Measurements from ENCODE around the gene ANKRD65. TPM values are rescaled to one million over a fixed set of nuclear protein-coding genes. Genes with fewer than 3 reads are reported as not detected.
A peak's percentile ranks its signal among the peaks of the same experiment; 100 is the strongest.

ANKRD65 gene
- total RNA-seq, 1 donor from 2014 or later, result not detected

DNA sequence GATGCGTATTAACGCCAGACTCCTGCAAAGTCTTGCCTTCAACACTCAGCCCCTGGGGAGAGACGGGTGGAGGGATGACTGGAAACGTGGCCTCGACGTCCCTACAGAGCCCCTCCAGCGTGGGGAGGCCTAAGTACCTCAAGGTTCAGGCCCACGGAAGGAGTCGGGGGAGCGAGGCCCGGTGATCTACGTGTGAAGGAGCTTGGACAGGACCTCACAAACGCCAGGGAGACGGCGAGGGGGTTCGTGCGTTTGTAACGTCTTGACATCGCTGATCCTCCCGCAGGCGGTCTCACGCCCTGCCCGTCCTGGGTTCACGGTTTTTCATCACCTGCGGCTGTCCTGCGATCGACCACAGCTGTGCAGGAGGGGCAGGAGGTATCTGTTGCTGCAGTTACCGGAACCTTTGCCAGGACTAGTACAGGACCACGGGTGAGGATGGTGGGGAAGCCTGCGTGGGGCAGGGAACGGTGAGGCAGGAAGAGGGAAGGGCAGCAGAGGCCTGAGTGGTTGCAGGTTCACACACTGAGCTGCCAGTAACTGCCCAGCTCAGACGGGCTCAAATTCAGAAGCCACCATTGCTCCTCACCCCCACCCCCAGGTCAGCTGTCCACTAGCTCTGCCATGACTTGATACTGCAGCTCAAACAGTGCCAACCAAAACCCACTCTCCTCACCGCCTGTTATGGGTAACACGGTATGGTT, 21.1 kb downstream of the ANKRD65 start:
- Mint-ChIP-seq H3K27me3 (ENCODE audit: low read depth) (no peaks in the 10 kb centered on the region), H3K9me3 (ENCODE audit: low read depth) (no peaks in the 10 kb centered on the region), H3K4me1 (ENCODE audit: low read depth) (peaks cover 45% of the 10 kb centered on the region), H3K4me3 (ENCODE audit: unreplicated experiment) (peak overlapping the region; percentile 88), H3K36me3 (ENCODE audit: low read depth) (peaks cover 27% of the 10 kb centered on the region), H3K27ac (ENCODE audit: unreplicated experiment) (peak overlapping the region; percentile 90)
- TF ChIP-seq, protein P1, sequence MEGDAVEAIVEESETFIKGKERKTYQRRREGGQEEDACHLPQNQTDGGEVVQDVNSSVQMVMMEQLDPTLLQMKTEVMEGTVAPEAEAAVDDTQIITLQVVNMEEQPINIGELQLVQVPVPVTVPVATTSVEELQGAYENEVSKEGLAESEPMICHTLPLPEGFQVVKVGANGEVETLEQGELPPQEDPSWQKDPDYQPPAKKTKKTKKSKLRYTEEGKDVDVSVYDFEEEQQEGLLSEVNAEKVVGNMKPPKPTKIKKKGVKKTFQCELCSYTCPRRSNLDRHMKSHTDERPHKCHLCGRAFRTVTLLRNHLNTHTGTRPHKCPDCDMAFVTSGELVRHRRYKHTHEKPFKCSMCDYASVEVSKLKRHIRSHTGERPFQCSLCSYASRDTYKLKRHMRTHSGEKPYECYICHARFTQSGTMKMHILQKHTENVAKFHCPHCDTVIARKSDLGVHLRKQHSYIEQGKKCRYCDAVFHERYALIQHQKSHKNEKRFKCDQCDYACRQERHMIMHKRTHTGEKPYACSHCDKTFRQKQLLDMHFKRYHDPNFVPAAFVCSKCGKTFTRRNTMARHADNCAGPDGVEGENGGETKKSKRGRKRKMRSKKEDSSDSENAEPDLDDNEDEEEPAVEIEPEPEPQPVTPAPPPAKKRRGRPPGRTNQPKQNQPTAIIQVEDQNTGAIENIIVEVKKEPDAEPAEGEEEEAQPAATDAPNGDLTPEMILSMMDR (IDR thresholded peaks at IDR 0.05), result no peak
- DNase-seq (ENCODE audit: low spot score), result peak; percentile 87

- peaks cover 28% of the 10 kb centered on the region for H3K36me3 Mint-ChIP-seq (ENCODE audit: low read depth)
- H3K27me3 Mint-ChIP-seq (ENCODE audit: low read depth), result no peaks in the 10 kb centered on the region
- no peaks in the 10 kb centered on the region for H3K9me3 Mint-ChIP-seq (ENCODE audit: low read depth)
- H3K4me1 Mint-ChIP-seq (ENCODE audit: low read depth), result peaks cover 45% of the 10 kb centered on the region
- TF ChIP-seq, protein P1 (IDR thresholded peaks at IDR 0.05), result peak; percentile 75
- DNase-seq (ENCODE audit: low spot score), result peak; percentile 100
- peak within 1 kb of the TSS; percentile 88 for H3K4me3 Mint-ChIP-seq (ENCODE audit: unreplicated experiment)
- peak within 1 kb of the TSS; percentile 90 for H3K27ac Mint-ChIP-seq (ENCODE audit: unreplicated experiment)
These were observed 21.7 kb downstream of the ANKRD65 start, which contains the start of gene CCNL2 for GRCh38 chr1:1399187-1399871. TSS of gene CCNL2 (minus strand) at chr1:1399335. CDS start at chr1:1399306, 29 bp downstream.

DNA sequence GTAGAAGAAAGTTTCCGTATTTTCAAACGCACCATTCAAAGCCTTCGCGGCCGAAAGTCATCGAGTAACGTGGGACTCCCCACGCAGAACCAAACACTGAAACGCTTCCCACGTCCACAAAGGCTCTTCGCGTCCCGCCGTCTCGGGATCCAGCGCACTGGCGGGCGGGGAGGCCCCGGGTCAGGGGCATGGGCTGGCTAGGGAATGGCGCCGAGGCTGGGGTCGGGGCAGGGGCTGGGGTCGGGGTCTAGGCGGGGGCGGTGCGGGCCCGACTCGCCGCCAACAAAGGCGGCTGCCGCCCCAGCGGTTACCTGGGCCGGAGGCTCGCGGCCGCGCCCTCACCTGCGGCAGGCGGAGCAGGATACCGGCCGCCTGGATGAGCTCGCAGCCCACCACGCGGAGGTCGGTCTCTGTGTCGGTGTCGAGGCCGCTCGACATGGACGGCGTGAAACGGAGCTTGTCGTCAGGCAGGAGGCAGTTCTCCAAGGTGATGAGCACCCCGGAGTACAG, 22.3 kb downstream of the ANKRD65 start:
- Mint-ChIP-seq H3K4me3 (ENCODE audit: unreplicated experiment) (peak overlapping the region; percentile 88), H3K9me3 (ENCODE audit: low read depth) (no peaks in the 10 kb centered on the region), H3K27me3 (ENCODE audit: low read depth) (no peaks in the 10 kb centered on the region), H3K27ac (ENCODE audit: unreplicated experiment) (peak overlapping the region; percentile 83), H3K36me3 (ENCODE audit: low read depth) (peaks cover 30% of the 10 kb centered on the region), H3K4me1 (ENCODE audit: low read depth) (peaks cover 45% of the 10 kb centered on the region)
- DNase-seq (ENCODE audit: low spot score), result peak; percentile 75
- TF ChIP-seq, protein P1 (IDR thresholded peaks at IDR 0.05), result no peak

DNA sequence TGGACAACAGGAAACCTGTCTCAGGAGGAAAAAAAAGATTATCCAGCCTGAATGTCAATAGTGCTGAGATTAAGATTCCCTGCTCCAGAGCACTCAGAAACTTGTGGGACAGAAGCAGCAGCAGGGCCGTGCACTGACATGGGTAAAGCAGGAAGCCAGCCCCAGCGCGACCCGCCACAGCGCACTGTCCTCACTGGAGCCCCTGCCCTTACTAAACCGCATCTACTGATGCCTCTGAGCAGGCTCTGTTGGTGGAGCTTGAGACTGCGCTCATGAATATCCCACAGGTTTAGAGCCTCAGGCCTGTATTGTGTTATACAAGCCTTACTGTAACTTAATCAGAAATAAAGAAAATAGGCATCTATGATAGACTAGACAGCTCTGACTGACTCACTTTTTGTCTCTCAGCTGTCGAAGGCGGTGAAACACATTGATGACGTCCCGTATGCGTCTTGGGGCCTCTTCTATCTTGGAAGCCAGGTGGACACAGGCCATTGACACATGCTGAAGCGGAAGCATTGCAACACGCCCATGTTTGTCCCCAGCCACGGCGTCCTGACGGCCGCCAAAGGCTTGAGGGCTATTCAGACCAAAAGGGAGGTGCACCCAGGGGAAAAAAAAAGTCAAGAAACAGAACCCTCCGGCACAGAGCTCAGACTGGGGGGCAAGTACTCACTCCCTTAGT, 23.1 kb downstream of the ANKRD65 start:
- TF ChIP-seq, protein P1 (IDR thresholded peaks at IDR 0.05), result no peak
- Mint-ChIP-seq H3K4me1 (ENCODE audit: low read depth) (peaks cover 45% of the 10 kb centered on the region), H3K36me3 (ENCODE audit: low read depth) (peaks cover 31% of the 10 kb centered on the region), H3K27me3 (ENCODE audit: low read depth) (no peaks in the 10 kb centered on the region), H3K4me3 (ENCODE audit: unreplicated experiment) (peak overlapping the region; percentile 88), H3K27ac (ENCODE audit: unreplicated experiment) (peak overlapping the region; percentile 83), H3K9me3 (ENCODE audit: low read depth) (no peaks in the 10 kb centered on the region)
- no peak for DNase-seq (ENCODE audit: low spot score)

GRCh38 chr1:1395166-1395565, 25.9 kb downstream of the ANKRD65 start:
- H3K4me1 Mint-ChIP-seq (ENCODE audit: low read depth), result peaks cover 22% of the 10 kb centered on the region
- no peaks in the 10 kb centered on the region for H3K27me3 Mint-ChIP-seq (ENCODE audit: low read depth)
- H3K27ac Mint-ChIP-seq (ENCODE audit: unreplicated experiment), result no peak overlapping the region
- DNase-seq (ENCODE audit: low spot score), result no peak
- H3K4me3 Mint-ChIP-seq (ENCODE audit: unreplicated experiment), result no peak overlapping the region
- TF ChIP-seq, protein P1 (IDR thresholded peaks at IDR 0.05), result no peak
- peaks cover 44% of the 10 kb centered on the region for H3K36me3 Mint-ChIP-seq (ENCODE audit: low read depth)
- no peaks in the 10 kb centered on the region for H3K9me3 Mint-ChIP-seq (ENCODE audit: low read depth)
